TTC549 (cell line): ENCODE data around the gene ARL8A.
"Not testable (repeated sequence)": the region's sequence is repeated elsewhere in the genome, so short reads cannot be mapped to it uniquely, and the experiment has no call there.

Experiments used
- FAIRE-seq: peaks from 2 replicates; lab custom pipeline; 2012; peaks lifted over from hg19 to GRCh38; lab: Jason Lieb, UNC

The ARL8A gene

DNA sequence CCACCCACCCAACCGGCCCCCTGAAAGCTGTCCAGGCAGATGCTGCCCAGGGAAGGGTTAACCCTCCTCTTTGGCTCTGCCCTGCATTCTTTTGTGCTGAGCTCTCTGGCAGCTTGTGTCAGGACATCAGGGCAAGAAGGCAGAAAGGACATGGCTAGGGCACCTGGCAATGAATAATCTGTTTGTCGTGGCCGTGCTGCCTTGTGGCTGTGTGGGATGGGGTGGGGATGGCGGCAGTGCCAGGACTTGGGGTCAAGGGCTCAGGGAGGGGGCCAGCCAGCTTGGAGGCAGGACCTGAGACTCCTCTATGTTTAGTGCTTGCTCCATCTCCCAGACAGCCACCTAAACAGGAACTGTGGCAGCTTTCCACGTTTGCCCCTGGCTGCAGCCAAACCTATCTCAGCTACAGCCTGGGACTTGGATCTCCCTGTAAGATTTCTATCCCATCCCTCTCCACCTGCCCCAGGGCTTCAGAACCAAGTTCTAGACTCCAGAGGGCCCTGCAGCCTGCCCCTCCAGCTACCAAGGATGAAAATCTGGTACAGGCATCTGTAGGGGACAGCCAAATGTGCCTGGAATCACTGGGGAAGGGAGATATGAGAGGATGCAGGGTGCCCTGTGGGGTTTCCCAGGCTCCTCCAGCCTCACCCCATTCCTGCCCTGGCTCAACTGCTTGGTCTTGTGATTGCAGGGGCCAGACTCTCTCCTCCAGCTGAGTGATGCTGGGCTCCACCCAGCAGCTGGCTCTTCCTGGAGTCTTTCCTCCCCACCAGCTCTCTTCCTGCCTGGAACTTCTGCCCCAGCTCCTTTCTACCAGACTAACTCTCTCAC lies 31.5 kb downstream of the ARL8A start:
- FAIRE-seq, result no peak

DNA sequence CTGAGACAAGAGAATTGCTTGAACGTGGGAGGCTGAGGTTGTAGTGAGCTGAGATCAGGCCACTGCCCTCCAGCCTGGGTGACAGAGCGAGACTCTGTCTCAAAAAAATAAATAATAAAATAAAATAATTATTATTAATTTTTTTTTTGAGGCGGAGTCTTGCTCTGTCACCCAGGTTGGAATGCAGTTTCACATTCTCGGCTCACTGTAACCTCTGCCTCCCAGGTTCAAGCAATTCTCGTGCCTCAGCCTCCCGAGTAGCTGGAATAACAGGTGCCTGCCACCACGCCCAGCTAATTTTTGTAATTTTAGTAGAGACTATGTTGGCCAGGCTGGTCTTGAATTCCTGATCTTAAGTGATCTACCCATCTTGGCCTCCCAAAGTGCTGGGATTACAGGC lies 32.9 kb downstream of the ARL8A start:
- FAIRE-seq, result not testable (repeated sequence)

DNA sequence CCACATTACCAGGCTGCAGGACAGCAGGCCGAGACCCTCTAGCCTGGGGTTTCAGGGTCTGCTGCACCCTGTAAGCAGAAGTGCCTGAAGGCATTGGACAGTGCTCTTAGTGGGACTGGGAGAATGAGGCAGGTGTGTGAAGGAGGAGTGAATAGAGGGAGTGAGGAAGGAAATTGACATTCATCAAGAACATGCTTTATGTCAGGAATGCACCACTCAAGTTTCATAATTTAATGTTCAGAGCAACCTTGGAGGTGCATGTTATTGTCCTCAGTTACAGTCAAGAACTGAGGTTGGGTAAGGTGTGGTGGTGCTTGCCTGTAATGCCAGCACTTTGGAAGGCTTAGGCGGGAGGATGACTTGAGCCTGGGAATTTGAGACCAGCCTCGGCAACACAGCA lies 33.6 kb downstream of the ARL8A start:
- FAIRE-seq, result no peak

DNA sequence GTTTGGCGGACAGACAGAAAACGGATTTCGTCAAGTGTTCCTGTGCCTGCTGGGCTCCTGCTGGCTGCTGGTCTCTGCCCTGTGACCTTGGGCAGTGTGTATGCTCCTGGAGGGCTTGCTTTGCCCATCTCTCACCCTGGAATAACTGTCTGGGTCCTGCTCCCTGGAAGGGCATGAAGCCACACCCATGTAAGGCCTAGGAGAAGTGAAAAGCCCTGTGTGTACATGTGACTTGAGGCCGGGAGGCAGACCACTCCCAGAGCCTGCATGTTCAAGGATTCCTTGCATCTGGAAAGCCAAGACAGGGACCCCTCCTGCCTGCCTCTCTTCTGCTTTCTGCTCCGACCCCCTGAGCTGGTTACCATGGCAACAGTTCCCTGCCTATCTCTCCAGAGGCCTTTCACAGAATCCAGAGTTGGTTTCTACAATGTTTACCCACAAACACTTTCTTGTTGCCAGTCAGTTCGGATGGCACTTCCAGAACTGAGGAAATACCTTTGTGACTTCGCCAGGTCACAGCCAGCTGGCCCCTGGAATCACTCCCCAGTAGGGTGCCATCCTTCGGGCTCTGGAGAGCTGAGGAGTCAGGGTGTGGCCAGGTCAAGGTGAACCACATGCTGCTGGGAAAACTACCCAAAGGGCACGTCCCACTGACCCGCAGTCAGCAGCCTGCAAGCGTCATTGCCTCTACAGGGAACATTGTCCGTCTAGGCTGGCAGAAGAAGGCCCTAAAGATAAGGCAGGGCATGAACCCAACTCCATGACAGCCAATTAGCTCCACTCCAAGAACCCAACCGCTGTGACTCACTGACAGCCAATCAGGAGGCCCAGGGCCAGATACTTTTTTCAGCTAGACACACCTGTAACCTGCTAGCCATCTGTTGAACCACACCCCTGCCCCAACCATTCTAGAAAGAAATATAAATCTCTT lies 36.5 kb downstream of the ARL8A start:
- no peak for FAIRE-seq

- no peak for FAIRE-seq
Observed at GRCh38 chr1:202107321-202107761, 37.2 kb downstream of the ARL8A start.

DNA sequence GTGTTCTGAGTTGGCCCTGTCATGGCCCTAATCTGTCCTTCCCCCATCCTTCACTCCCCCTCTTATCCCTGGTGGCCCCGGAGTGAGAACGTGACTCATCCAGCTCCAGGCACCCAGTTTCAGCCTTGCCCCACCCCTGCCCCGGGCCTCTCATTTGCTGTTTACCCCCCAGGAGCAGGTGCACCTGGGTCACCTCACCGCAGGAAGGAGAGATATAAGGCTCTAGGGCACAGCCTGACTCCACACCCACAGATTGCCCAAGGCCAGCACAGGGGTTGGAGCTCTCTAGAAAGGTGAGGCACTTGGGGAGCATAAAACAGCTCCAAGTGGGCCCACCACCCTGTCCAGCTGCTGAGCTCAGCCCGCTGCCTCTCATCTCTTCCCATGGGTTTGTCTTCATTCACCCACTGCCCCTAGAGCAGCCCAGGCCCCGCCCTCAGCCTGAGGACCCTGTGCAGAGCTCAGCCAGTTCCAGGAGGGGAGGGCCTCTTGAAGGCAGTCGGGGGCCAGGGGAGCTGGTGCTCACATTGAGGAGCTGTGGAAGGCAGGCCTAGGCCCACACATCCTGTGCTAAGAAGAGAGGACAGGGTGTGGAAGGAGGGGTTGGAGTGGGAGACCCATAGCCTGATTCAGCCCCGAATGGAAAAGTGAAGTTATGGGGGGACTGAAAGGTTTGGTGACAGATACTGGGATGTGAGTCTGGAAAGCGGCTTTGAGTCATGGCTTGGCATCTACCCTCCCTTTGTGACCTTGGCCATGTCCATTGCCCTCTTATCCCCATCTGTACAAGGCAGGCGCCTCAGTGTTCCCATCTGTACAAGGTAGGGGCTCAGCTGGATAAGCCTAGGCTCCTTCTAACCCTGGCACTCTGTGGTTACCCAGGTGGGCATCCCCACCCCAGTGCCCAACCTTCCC lies 37.9 kb downstream of the ARL8A start:
- FAIRE-seq, result no peak

DNA sequence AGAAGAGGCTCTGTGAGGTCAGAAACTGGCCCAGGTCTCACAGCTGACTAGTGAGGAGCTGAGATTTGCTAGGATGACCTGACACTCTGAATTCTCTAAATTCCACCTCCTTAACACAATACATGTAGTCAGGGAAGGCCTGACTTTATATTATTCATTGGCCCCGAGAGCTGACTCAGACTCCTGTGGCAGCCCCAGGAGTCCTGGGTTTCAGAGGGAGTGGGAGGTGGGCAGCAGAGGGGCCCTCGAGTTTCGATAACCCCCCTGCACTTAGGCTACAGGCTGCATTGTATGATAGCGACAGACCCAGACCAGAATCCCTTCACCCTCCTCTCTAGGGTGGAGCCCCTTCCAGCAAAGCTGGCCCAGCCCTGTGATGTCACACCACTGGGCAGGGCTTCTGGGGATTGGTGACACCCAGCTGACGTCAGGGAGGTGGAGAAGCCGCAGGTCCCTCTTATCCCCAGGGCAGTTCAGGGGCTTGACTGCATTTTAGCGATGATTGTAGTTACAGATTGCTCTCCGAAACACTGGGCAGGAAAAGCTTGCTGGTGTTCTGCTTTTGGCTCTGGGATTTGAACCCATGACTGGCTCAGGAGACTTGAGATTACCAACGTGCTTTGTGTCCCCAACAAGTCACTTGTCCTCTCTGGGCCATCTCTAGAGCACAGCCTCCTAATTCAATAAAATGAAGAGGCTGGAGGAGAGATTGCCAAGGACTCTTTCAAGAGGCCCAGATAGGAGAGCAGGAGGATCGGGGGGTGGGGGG lies 38.8 kb downstream of the ARL8A start:
- no peak for FAIRE-seq

DNA sequence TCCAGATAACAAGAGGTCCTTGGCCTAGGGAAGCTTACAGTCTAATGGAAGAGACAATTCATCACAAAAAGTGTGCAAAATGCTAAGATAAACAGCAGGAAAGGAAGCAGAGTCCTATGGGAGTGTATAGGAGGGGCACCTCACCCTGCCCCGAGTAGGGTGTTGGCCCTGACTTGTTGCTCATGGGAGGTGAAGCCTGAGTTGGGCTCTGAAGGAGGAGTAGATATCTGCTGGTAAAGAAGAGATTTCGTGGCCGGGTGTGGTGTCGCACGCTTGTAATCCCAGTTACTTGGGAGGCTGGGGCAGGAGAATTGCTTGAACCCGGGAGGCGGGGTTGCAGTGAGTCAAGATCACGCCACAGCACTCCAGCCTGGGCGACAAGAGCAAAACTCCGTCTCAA lies 40.5 kb downstream of the ARL8A start:
- FAIRE-seq, result no peak

DNA sequence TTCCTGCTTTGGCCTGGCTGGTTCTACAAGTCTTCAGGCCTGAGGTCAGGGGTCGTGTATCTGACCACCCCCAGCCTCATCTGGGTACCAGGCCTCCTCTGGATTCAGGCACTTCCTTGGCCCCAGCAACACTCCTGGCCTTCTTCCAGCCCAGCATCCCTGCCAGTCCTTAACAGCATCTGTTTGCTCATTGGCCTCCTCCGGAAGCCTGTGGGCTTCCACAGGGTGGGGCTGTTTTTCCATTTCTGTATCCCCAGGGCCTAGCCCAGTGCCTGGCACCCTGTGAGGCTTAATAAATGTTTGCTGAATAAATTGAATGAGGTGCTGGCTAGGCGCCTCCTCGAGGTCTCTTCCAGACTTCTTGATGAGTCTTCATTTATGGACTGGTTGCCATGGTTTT lies 43.4 kb downstream of the ARL8A start:
- no peak for FAIRE-seq

DNA sequence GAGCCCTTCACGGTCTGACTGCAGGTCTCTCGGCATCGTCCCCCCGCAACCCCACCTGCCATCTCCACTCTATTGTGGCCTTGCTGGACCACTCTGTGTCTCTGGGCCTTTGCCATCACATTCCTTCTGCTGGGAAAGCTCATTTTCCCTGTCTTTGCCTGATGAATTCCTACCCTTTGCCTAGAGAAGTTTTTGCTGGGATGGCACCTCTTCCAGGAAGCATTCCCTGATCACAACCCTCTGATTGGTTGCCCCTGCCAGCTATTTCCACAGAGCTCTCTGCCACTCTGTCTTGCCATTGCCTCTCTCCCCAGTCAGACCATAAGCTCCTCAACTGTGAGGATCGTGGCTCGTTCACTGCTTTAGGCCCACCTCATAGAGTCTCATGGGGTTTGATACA lies 50.7 kb downstream of the ARL8A start:
- no peak for FAIRE-seq

GRCh38 chr1:202090994-202091393 lies 53.5 kb downstream of the ARL8A start:
- FAIRE-seq, result no peak

DNA sequence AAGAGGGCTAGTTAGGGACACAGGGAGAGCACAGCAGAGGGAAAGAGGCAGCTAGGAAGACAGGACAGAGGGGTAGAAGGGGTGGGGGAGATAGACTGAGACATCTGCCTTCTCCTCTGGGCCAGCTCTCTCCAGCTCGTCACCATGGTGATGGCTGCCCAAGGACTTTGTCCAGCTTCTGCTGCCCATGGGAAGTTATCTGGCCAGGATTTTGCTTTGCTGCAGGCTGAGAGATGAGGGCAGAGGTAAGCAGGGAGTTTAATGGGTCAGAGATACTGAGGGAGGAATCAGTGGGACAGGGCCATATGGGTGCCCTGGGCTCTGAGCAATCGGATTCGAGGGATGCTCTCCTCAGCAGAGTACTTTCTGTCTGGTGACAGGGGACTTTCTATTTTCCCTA lies 56.3 kb downstream of the ARL8A start:
- no peak for FAIRE-seq

DNA sequence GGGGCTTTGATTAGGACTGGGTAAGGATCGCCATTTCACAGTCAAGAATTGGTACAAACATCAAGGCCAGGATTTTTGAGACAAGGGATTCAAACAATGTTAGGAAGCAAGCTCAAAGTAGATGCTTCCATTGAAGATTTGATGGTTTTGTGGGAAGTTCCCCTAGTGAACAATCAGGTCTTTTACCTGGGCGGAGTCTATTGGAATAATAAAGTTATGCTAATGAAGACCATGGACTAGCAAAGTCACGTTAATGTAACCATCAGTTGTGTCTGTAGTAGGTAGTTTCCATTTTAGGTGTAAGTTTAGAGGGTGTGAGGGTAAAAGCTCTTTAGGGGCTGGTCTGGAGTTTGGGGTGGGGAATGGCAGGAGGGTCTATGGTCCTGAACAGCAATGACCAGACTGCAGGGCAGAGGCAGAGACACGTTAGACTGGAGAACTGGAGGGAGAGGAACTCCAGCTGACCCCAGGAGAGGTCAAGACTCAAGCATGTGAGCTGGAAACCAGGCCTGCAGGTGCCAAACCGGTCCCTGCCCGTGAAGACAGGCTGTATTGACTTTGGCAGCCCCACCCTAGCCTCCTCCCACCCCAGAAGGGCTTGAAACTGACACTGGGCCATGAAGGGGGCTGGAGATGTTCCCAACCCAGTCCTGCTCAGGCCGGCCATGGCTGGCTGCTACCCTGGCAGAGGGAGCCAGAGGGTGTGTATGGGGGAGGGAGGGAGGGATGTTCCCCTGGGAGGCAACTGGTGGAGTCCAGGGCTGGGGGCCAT lies 57.8 kb downstream of the ARL8A start:
- no peak for FAIRE-seq

GRCh38 chr1:202085682-202086373 lies 58.7 kb downstream of the ARL8A start:
- FAIRE-seq, result no peak

GRCh38 chr1:202084791-202085681 lies 59.5 kb downstream of the ARL8A start:
- no peak for FAIRE-seq
